ENCODE results near the gene CHKA. TPM values are rescaled to one million over a fixed set of nuclear protein-coding genes. Genes with fewer than 3 reads are reported as not detected.

The CHKA gene
- total and polyA plus RNA-seq, 2 of the 4 experiments (the other 2 are of a cell fraction): 4.5 to 8.4 TPM

- no peak overlapping the region for H2BK120ac ChIP-seq (ENCODE audit: low read depth, low read length)
- H2AK9ac ChIP-seq (replicated peaks; ENCODE audit: low read depth, low read length, poor library complexity): no peak overlapping the region
- no peak for DNase-seq
- H3K27me3 ChIP-seq (ENCODE audit: control insufficient read depth, insufficient read depth, low read length): no peaks in the 10 kb centered on the region
- H3K79me1 ChIP-seq (ENCODE audit: low read depth in 1 of 2, low read length in 2 of 2): peaks cover 0 to 12% of the 10 kb centered on the region in 2 experiments; a peak in 1 of 4 replicates
- no peak overlapping the region for H2AFZ ChIP-seq (replicated peaks; ENCODE audit: low read length, poor library complexity)
- H3K9me1 ChIP-seq (ENCODE audit: insufficient read depth, low read length): peaks cover 26% of the 10 kb centered on the region
- H3K9me3 ChIP-seq (ENCODE audit: control insufficient read depth, insufficient read depth, low read length): no peaks in the 10 kb centered on the region
- H3K36me3 ChIP-seq (ENCODE audit: control insufficient read depth, insufficient read depth, low read length): peaks cover 46% of the 10 kb centered on the region
- H3K4me2 ChIP-seq (ENCODE audit: low read depth, low read length): no peak overlapping the region
- dilution Hi-C loops (cut with HindIII; ENCODE audit: low sequenced_read_pairs, unreplicated experiment) (no loop called here), in situ Hi-C loops (cut with MboI; ENCODE audit: low sequenced_read_pairs) (no loop called here), intact Hi-C loops (cut with micrococcal nuclease) (no loop called here)
- peaks cover 6% of the 10 kb centered on the region; the same call in 1 of the 2 replicates for H4K20me1 ChIP-seq (ENCODE audit: insufficient read depth, low read length)
- no peak overlapping the region for H2BK15ac ChIP-seq (ENCODE audit: low read depth, low read length)
- 95% methylated on average over 3 of the region's 4 CpGs; no CpG with 5 or more reads in 1 of the 2 experiments for WGBS, 2 experiments (ENCODE audit: extremely low coverage in 2 of 2, insufficient read length in 1 of 2)
- H3K23ac ChIP-seq (ENCODE audit: low read depth, low read length): no peak overlapping the region
- H3K14ac ChIP-seq (replicated peaks; ENCODE audit: low read depth, low read length): no peak overlapping the region
- no TSS peak for BruUV-seq (replicated peaks)
- H2AK5ac ChIP-seq (ENCODE audit: low read depth, low read length): no peak overlapping the region
- ChIA-PET POLR2A (ENCODE audit: unreplicated experiment) (no interaction called here), CTCF (no interaction called here)
- no peak for TF ChIP-seq MAFK (IDR thresholded peaks at IDR 0.05; ENCODE audit: low read depth, low read length)
- no peak for TF ChIP-seq BHLHE40 (IDR thresholded peaks at IDR 0.05; ENCODE audit: low read depth, low read length)
- TF ChIP-seq CEBPB (IDR thresholded peaks at IDR 0.05; ENCODE audit: low read depth, low read length): no peak
- TF ChIP-seq RCOR1 (IDR thresholded peaks at IDR 0.05; ENCODE audit: insufficient replicate concordance, low read length): no peak
- H3K9ac ChIP-seq (ENCODE audit: low read depth, low read length): no peak overlapping the region
- no peak for ATAC-seq (ENCODE audit: low read depth)
- H4K91ac ChIP-seq (ENCODE audit: insufficient read depth, low read depth, low read length): no peak overlapping the region
- no peak overlapping the region for H2BK20ac ChIP-seq (ENCODE audit: low read depth, low read length)
- no peak overlapping the region for H3K27ac ChIP-seq (ENCODE audit: insufficient read depth, low read length)
- no peak overlapping the region for H2BK5ac ChIP-seq (ENCODE audit: low read depth, low read length, poor library complexity, severe bottlenecking)
- no peak overlapping the region for H3K18ac ChIP-seq (ENCODE audit: low read depth, low read length)
- H3K4ac ChIP-seq (ENCODE audit: low read depth, low read length): no peak overlapping the region
- no peak overlapping the region for H4K8ac ChIP-seq (ENCODE audit: low read depth in 2 of 2, low read length in 2 of 2)
- no peak overlapping the region for H4K5ac ChIP-seq (ENCODE audit: low read depth, low read length)
- no peaks in the 10 kb centered on the region for H3K4me1 ChIP-seq (ENCODE audit: control insufficient read depth, insufficient read depth, low read length)
- no peak overlapping the region for H3K56ac ChIP-seq (ENCODE audit: extremely low read depth, insufficient read depth, low read length)
- H3K4me3 ChIP-seq (ENCODE audit: insufficient read depth, low read depth, low read length): no peak overlapping the region
Measured at GRCh38 chr11:68165601-68166000, 44.4 kb upstream of the CHKA start.

Data from IMR-90 (cell line).